Measurements from ENCODE around the gene HOMER1.

GRCh38 chr5:79474367-79475151 is 39.4 kb downstream of the HOMER1 start:
- TF ChIP-seq, protein P1, sequence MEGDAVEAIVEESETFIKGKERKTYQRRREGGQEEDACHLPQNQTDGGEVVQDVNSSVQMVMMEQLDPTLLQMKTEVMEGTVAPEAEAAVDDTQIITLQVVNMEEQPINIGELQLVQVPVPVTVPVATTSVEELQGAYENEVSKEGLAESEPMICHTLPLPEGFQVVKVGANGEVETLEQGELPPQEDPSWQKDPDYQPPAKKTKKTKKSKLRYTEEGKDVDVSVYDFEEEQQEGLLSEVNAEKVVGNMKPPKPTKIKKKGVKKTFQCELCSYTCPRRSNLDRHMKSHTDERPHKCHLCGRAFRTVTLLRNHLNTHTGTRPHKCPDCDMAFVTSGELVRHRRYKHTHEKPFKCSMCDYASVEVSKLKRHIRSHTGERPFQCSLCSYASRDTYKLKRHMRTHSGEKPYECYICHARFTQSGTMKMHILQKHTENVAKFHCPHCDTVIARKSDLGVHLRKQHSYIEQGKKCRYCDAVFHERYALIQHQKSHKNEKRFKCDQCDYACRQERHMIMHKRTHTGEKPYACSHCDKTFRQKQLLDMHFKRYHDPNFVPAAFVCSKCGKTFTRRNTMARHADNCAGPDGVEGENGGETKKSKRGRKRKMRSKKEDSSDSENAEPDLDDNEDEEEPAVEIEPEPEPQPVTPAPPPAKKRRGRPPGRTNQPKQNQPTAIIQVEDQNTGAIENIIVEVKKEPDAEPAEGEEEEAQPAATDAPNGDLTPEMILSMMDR (IDR thresholded peaks at IDR 0.05) = no peak
- no peak for TF ChIP-seq POLR2A (IDR thresholded peaks at IDR 0.05)

All from esophagus squamous epithelium (tissue), 4 donors.